CD4-positive, alpha-beta T cell treated with Interleukin-4 for 4 hours (primary cell): Measurements from ENCODE around the gene AKR7A2.
"Not testable (repeated sequence)": the region's sequence is repeated elsewhere in the genome, so short reads cannot be mapped to it uniquely, and the experiment has no call there.

ENCODE experiments used
- DNase-seq: peaks from one replicate; pipeline ENCODE4 v3.0.0-alpha.2; 2020

The AKR7A2 gene

GRCh38 chr1:19294638-19295037 lies 17.3 kb downstream of the AKR7A2 start:
- DNase-seq: no peak

- no peak for DNase-seq
Measured at GRCh38 chr1:19289244-19289643, 22.7 kb downstream of the AKR7A2 start.

GRCh38 chr1:19288324-19289241 lies 23.4 kb downstream of the AKR7A2 start, which contains the start of gene AKR7A3:
AKR7A3 (minus strand) TSS chr1:19288770; CDS start chr1:19288709, 61 bp downstream.
- peak; percentile 46 for DNase-seq

GRCh38 chr1:19287436-19288185 lies 24.3 kb downstream of the AKR7A2 start:
- no peak for DNase-seq

GRCh38 chr1:19285807-19286206 lies 26.1 kb downstream of the AKR7A2 start:
- not testable (repeated sequence) for DNase-seq

GRCh38 chr1:19285366-19285765 lies 26.6 kb downstream of the AKR7A2 start:
- DNase-seq: not testable (repeated sequence)

- no peak for DNase-seq
Measured at GRCh38 chr1:19284881-19285280, 27.1 kb downstream of the AKR7A2 start.

GRCh38 chr1:19283891-19284290 lies 28.1 kb downstream of the AKR7A2 start:
- DNase-seq: no peak

GRCh38 chr1:19274636-19275035 lies 37.3 kb downstream of the AKR7A2 start:
- DNase-seq: no peak

GRCh38 chr1:19273844-19274531 lies 38.0 kb downstream of the AKR7A2 start:
- DNase-seq: not testable (repeated sequence)

- no peak for DNase-seq
Measured at GRCh38 chr1:19273106-19273843, 38.7 kb downstream of the AKR7A2 start.

- no peak for DNase-seq
Measured at GRCh38 chr1:19272064-19272463, 39.9 kb downstream of the AKR7A2 start.

- not testable (repeated sequence) for DNase-seq
Measured at GRCh38 chr1:19270343-19270730, 41.6 kb downstream of the AKR7A2 start.

- DNase-seq: not testable (repeated sequence)
Measured at GRCh38 chr1:19269427-19270342, 42.3 kb downstream of the AKR7A2 start.

GRCh38 chr1:19268445-19268844 lies 43.5 kb downstream of the AKR7A2 start:
- DNase-seq: no peak

- no peak for DNase-seq
Measured at GRCh38 chr1:19262744-19263143, 49.2 kb downstream of the AKR7A2 start.

GRCh38 chr1:19262047-19262446 lies 49.9 kb downstream of the AKR7A2 start:
- DNase-seq: no peak

GRCh38 chr1:19260211-19261138 lies 51.5 kb downstream of the AKR7A2 start:
- no peak for DNase-seq

- no peak for DNase-seq
Measured at GRCh38 chr1:19258353-19258752, 53.6 kb downstream of the AKR7A2 start.
